Cortex of kidney (tissue), 1 donor: ENCODE data around the gene ZNF764.

Experiments
- DNase-seq: peaks from one replicate; lab custom pipeline; 2025; lab: John Stamatoyannopoulos, UW

ZNF764 gene

DNA sequence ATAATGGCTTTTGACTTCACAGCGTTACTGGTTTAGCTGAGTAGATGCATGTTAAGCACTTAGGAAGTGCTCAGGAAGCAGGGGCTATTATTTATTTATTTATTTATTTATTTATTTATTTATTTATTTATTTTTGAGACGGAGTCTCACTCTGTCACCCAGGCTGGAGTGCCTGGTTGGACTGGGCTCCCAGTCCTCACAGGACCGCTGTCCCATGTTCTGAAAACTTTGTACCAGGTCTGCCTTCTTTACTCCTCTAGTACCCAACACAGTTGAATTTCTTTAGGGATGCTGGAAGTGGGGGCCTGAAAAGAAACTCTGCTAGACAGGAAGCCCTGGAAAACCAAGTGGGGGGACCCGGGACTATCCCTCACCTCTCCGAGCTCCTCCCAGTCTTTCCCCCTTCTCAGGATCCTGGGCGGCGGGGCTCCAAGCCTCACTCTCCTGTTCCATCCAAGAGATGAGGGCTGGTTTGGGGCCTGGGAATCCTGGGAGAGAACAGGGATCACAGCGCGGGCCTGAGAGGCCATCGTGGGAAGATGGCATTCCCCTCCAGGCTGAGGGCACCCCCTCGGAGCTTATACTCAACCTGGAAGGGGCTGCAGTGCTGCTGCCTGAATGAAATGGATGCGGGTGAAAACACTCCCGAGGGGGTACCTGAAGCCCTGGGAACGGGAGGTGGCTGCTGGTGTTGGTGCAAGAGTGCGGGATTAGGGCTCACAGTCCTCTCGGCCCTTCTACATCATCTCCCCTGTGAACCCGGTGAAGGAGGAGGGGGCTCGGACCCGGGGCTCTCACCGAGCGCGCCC lies 12.7 kb upstream of the ZNF764 start:
- no peak for DNase-seq

DNA sequence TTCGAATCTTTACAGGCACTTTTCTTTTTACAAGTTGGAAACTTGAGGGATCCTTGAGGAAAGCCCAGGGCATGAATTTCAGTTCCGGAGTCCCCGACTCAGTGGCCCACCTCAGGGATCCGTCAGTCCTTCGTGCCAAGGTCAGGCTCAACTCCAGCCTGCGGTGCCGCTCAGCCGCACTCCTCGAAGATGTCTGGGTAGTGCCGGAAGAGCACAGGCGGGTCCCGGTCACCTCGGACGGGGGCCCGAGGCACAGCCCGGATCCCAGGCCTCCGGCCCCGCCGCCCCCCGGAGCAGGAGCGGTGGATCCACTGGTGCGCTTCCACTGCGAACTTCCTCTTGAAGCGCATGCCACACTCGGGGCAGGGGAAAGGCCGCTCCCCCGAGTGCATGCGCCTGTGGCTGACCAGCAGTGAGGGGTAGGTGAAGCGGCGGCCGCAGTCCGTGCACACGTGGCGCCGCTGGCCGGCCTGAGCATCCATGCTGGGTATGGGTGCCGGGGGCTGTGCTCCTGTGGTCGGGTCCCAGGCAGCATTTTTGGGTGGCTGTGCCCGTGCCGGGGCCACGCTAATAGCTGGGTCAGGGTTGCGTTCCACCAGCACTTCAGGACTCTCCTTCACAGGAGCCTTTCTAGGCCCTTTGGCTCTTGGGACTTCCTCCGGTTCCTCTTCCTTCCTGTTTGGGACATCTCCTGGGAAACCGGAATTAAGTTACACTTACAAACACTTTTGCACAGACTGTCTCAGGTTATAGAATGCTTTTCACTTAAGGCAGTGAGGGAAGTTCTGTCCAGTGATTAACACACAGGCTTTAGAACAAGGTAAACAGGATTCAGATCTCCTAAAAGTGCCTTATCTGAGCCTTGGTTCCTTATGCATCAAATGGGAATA lies 11.8 kb upstream of the ZNF764 start:
- no peak for DNase-seq

DNA sequence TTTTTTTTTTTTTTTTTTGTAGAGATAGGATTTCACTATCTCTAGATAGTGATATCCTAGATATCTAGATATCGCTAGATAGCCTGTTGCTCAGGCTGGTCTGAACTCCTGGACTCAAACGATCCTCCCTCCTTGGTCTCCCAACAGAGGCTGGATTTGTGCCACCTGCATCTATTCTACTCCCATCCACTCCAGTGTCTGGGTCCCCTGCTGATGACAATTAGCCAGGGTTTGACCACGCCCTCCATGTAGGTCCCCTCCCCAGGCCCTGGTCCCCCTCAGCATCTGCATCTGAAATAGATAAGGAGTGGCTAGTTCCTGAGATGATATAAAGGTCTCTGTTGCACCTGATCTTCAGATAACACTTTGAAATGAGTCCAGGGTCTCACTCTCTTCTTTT lies 11.1 kb upstream of the ZNF764 start:
- DNase-seq = no peak

DNA sequence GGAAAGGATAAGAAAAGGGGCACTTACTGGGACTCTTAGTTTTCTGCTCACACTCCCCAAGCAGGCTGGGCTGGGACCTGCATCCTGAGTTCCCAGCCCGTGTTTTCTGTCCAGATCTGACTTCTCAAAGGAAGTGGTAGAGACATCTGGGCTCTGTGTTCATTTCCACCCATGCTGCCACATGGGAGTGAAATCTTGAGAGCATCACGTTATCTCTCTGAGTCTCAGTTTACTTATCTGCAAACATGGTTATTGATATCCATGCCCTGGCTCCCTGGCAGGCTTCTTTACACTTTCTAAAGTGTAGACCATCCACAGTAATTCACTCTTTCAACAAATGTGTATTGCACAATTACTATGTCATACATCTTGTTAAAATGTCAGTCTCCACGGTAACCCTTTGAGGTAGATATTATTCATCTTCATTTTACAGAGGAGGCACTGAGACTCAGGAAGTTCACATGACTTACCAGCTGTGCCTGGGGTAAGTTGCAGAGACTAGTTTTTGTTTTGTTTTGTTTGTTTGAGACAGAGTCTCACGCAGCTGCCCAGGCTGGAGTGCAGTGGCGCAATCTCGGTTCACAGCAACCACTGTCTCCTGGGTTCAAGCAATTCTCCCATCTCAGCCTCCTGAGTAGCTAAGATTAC lies 9.9 kb upstream of the ZNF764 start:
- no peak for DNase-seq

DNA sequence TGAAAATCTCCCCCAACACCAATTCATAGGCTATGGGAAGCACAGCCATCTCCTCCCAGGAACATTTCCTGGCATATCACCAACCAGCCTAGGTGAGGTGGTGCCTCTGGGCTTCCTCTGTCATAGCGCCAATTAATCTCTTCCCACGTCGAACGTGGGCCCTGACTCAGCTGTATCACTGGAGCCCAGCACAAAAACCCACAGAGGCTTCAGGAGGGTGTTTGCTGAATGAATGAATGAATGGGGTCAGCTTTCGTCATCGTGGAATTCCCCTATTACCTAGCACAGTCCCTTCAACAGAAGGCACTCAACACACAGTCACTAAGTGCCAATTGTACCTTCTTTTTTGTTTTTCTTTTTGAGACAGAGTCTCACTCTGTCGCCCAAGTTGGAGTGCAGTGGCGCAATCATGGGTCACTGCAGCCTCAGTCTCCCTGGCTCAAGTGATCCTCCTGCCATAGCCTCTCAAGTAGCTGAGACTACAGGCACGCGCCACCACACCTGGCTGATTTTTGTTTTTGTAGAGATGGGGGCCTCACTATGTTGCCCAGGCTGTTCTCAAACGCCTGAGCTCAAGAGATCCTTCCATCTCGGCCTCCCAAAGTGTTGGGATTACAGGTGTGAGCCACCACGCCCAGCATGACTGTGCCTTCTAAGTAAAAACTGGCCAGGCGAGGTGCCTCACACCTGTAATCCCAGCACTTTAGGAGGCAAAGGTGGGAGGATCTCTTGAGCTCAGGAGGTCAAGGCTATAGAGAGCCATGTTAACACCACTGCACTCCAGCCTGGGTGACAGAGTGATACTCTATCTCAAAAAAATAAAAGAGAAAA lies 9.2 kb upstream of the ZNF764 start:
- DNase-seq = no peak

DNA sequence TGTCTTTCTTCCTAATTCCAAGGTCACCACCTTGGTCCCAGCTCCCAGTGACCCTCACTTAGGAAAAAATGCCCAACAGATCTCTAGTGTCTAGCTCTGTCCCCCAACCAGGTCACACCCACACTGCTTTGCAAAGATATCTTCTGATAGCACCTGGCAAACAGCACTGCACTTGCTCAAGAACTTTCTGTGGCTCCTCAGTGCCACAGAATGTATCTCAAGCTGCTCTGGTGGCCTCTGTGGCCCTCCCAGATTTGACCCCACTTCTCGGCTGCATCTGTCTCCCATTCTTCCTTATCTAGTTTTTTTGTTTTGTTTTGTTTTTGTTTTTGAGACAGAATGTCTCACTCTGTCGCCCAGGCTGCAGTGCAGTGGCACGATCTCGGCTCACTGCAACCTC lies 8.4 kb upstream of the ZNF764 start:
- DNase-seq = no peak

DNA sequence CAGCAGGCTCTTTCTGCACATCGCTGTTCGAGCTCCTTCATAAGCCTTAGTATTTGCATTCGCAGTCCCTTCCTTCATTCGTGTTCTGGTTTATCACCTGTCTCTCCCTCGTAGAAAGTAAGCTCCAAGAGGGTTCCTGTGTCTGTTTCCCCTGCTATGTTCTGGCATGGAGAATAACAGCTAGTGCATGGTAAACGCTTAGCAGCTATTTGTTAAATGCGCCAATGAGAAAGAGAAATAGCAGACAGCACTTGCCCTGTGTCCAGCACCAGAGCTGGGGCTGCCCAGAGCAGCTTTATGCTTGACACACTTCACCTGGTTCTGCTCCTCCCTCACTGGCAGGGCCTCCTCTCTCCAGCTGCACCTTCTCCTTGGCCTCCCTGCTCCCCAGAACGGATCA lies 7.8 kb upstream of the ZNF764 start:
- no peak for DNase-seq

DNA sequence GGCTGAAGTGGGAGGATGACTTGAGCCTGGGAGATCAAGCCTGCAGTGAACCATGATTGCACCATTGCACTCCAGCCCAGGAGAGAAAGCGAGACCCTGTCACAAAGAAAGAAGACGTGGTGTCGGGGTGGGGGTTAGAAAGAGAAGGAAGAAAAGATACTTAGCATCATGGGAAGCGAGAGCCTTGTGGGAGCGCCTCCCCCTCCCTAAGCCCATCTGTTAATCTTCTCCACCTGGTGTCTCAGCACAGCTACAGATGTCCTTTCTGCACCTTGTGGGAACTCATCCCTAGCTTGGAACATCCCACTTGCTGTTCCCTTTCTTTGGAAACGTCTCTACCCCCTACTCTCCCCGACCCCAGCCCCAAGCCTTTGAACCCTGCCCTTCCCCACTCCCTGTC lies 7.4 kb upstream of the ZNF764 start:
- DNase-seq = no peak

DNA sequence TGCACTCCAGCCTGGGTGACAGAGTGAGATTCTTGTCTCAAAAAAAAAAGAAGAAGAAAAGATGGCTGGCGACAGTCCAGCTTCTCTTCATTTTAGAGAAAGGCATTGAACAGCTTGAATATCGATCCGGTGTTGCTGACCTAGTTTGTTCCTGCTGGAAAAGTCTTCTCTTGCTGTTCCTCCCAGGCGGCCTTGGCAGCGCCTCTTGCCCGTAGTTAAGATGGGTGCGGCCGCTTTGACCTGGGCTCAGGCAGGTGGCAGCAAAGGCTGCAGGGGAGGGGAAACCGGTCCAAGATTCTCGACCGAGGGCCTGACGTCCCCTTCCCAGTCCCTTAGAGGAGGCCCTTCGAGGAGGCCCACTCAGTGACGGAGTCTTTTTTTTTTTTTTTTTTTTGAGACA lies 3.8 kb upstream of the ZNF764 start:
- DNase-seq = no peak

DNA sequence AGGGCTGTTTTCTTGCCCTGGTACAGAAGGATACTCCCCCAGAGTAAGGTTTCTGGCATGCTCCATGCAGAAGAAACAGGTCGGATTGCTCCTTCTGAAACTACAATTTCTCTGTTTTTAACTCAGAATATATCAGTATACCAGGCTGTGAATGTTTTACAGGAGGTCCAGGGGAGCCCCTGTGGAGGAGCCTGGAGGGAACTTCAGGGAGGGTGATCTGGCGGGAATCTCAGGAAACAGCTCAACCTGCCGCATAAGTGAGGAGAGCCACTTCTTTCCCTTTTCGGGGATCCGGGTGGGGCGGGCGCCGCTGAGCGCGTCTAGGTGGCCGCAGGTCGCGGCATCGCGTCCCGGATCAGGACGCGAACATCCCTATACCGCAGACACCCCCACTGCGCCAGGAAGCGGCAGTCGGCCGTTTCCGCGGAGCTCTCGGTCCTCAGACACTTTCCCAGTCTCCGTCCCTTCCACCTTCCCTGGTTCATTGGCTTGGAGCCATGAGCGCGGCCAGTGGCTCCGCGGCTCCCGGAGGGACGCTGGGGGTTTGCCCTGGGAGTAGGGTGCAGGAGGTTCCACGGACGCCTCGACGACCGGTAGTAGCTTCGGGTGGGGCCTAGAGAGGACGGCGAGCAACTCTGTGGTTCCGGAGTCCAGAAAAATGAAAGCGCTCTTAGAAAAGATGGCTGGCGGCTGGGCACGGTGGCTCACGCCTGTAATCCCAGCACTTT lies 3.1 kb upstream of the ZNF764 start:
- no peak for DNase-seq

DNA sequence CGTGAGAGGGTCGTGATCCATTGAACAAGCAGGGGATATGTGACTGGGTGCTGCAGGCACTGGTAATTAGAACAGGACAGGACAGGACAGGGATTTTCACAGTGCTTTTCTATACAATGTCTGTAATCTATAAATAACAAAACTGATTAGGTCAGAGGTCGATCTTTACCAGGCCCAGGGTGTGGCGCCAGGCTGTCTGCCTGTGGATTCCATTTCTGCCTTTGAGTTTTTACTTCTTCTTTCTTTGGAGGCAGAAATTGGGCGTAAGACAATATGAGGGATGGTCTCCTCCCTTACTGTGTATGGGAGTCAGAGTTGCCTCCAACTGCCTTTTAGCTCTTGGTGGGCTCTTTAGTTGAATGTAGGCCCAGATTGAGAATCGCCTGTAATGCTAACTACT lies 1.5 kb upstream of the ZNF764 start:
- DNase-seq = no peak

DNA sequence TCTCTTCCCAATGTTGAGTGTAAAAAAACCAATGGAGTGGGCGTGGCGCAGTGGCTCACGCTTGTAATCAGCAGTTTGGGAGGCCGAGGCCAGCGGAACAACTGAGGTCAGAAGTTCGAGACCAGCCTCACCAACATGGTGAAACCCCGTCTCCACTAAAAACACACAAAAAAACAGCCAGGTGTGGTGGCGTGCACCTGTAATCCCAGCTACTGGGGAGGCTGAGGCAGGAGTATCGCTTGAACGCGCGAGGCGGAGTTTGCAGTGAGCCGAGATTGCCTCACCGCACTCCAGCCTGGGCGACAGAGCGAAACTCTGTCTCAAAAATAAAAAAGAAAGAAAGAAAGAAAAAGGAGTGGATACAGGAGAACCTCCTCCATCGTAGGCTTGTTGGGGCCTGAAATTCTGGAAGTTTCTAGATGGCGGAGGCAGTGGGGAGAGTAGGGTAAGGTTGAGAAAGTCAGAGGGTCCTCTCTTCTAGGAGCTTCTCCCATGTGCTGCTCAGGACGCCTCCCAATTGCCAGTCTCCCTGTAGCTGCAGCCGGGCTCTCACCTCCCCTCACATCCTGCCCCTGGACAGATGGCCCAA lies 709 bp upstream of the ZNF764 start:
- DNase-seq = no peak

DNA sequence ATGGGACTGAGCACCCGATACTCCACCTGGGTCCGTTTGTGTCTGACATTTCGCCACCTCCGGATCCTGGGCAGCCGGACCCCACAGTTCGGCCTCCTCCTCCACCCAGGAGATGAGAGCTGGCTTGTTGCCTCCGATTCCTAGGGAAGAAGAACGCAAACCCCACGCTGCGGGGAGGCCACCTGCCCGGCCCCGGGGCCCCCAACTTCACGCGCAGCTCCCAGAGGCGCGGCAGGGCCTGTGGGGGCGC lies 542 bp downstream of the ZNF764 start:
- no peak for DNase-seq

DNA sequence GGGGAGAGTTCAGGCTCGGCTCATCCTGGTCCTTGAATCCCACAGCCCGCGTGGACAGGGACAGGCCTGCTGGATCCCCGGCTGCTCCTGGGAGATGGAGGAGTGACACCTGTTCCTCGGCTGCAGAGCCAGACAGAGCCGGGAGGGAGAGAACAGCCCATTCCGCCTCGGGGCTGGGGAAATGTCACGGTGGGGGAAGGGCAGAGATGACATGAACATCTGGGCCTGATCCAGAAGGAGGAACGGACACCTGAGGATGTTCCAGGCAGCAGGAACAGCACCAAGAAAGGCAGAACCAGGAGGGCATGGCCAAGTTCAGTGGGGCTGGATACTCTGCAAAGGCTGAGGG lies 2.1 kb downstream of the ZNF764 start:
- no peak for DNase-seq

DNA sequence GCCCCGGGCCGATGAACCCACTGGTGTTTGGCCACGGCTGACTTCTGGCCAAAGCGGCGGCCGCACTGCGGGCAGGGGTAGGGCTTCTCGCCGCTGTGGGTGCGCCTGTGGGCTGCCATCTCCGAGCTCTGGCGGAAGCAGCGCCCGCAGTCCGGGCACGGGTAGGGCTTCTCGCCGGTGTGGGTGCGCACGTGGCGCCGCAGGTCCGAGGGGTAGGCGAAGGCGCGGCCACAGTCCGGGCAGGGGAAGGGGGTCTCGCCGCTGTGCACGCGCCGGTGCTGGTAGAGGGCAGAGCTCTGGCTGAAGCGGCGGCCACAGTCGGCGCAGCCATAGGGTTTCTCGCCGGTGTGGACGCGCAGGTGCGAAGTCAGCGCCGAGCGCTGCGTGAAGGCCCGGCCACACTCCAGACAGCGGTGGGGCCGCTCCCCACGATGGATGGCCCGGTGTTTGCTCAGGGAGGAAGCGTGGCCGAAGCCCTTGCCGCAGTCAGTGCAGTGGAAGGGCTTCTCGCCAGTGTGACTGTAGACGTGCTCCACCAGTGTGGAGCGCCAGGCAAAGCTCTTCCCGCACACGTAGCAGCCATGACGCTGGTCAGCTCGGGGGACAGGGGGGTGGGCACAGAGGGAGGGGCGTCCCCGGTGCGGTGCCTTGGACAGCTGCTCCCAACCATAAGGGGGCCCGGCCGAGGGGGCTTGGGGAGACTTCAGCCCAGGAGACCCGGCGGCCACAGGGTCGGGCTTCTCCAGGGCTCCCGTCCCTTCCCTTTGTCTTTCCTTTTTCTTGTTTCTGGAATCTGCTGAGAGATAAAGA lies 2.7 kb downstream of the ZNF764 start:
- no peak for DNase-seq

DNA sequence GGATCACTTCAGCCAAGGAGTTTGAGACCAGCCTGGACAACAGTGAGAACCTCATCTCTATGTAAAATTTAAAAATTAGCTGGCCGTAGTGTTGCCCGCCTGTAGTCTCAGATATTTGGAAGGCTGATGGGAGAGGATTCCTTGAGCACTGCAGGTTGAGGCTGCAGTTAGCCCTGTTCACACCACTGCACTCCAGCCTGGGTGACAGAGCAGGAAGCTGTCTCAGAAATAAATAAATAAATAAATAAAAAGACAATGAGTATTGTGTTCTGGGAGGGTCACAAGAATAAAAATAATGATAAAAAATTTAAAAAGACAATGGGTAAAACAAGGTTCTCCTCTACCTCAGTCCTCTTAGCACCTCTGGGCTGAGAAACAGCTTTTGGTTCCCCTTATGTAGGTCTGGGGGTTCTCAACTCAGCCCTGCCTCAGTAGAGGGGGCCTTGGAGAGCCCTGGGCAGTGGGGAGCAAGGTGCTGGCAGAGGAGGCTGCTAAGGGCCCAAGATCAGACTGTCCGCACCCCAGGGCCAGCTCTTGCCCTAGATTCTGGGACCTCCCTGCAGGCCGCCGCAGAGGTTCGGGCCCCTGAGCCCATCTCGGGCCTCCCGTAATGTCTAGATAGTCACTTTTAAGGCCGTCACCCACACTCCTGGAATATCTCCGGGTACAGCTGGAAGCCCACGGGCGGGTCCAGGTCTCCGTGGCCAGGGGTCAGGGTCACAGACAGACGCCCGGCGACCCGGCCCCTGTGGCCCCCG lies 3.4 kb downstream of the ZNF764 start:
- DNase-seq = no peak

DNA sequence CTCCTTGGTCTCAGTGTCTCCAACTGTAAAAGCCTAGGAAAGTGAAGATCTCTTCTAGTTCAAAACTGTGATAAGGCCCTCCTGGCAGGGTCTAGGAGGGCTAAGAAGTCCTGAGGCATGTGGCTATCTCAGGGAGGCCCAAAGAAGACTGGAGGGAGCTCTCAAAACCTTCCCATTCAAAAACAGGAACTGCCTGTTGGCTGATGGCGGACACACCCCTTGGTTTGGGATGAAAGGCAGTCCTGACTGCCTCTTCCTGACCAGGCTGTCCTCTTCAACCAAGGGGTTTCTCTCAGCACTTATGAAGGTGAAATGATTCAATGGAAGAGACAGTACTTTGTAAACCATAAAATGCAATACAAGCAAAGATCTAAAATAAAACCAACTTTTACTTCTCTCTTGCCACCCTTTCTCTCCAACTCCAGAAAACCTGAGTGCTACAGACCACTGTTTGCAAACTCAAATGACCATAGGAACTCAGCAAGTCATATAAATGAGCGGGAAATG lies 4.7 kb downstream of the ZNF764 start:
- DNase-seq = no peak

DNA sequence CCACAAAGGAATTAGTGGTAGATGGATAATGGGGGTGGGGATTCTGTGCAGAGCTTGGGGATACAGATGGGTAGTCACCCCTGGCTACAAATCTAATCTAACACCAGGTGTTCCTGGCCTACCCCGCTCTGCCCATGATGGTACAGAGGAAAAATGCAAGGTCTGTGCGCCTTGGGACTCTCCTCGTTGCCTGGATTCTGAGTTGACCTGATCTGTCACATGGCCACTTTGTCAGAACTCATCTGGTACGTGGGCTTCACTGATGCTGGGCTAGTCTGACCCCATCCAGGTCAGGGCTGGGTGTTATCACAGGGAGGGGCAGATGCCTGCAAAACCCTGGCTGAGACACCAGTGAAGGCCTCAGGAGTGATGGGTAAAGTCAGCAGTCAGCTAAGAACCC lies 5.2 kb downstream of the ZNF764 start:
- no peak for DNase-seq

DNA sequence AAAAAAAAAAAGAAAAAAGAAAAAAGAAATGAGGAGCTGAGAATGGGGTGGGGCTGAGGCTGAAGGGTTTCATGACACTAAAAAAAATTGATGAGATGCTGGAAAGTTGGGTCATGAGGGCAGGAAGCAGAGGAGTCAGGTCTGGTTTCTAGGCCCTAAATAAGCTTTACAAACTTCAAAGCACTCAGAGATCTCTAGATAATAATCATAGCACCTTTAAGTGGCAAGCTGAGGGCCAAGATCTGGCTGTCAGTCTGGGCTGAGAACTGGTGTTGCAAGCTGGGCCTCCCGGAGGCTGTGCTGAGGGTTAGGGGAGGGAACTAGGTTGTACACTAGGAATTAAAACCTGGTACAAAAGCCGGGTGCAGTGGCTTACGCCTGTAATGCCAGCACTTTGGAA lies 6.4 kb downstream of the ZNF764 start:
- no peak for DNase-seq
